SK-N-SH (cell line): ENCODE results near the gene MCM5. TPM values are rescaled to one million over a fixed set of nuclear protein-coding genes. Genes with fewer than 3 reads are reported as not detected.

Experiments
- CTCF ChIA-PET: fragments of 300-600, 350-600 bp; formaldehyde crosslinking; extraction: SDS; loops from one replicate; lab custom pipeline; 2021; lab: Yijun Ruan, JAX
- POLR2A ChIA-PET: fragments of 350-600 bp; sonication (Branson Sonifier 250); formaldehyde crosslinking; extraction: SDS; loops from one replicate; lab custom pipeline; 2020; ENCODE audit warnings: antibody characterized with exemption, inconsistent platforms; lab: Yijun Ruan, JAX
- DNase-seq: peaks from one replicate; pipeline ENCODE4 v3.0.0; 2012
- H2AFZ ChIP-seq: fragments of 200-600 bp; sonication (generic); 2 replicates; pipeline ENCODE4 v1.8.1; 2016; ENCODE audit warnings: antibody characterized with exemption, mild to moderate bottlenecking, low read depth
- H3F3A ChIP-seq: fragments of 200-600 bp; sonication (generic); replicated peaks from 2 replicates; pipeline ENCODE3; 2016; ENCODE audit warnings: antibody characterized with exemption, mild to moderate bottlenecking; ENCODE audit not compliant: insufficient read depth
- H3K27ac ChIP-seq, 2 experiments: fragments of 200-500 bp in 1 of 2; fragments of 200-600 bp in 1 of 2; sonication (Bioruptor generic) in 1 of 2; sonication (generic), shearing (Covaris generic) in 1 of 2; 2 replicates each; pipeline versions ENCODE4 v1.5.1 to v1.6.1; 2014 to 2016; ENCODE audit warnings: low read depth in 2 of 2, inconsistent platforms in 1 of 2, low read length in 1 of 2, mild to moderate bottlenecking in 1 of 2, mixed read lengths in 1 of 2
- H3K27me3 ChIP-seq: fragments of 200-600 bp; sonication (generic), shearing (Covaris generic); 2 replicates; pipeline ENCODE4 v1.6.1; 2016; ENCODE audit warnings: mixed run types; ENCODE audit not compliant: insufficient read depth
- H3K36me3 ChIP-seq, 2 experiments: fragments of 200-500 bp in 1 of 2; fragments of 200-600 bp in 1 of 2; sonication (Bioruptor generic) in 1 of 2; sonication (generic) in 1 of 2; replicated peaks in 1 of 2; 2 replicates each; pipeline versions ENCODE3 to v1.5.1; 2014 to 2016; ENCODE audit warnings: low read length in 1 of 2, mild to moderate bottlenecking in 1 of 2; ENCODE audit not compliant: insufficient read depth in 2 of 2, control insufficient read depth in 1 of 2
- H3K4me1 ChIP-seq, 2 experiments: fragments of 200-500 bp in 1 of 2; fragments of 200-600 bp in 1 of 2; sonication (Bioruptor generic) in 1 of 2; sonication (generic), shearing (Covaris generic) in 1 of 2; 2 replicates each; pipeline versions ENCODE4 v1.5.1 to v1.6.1; 2014 to 2016; ENCODE audit warnings: low read depth in 1 of 2, low read length in 1 of 2, mixed run types in 1 of 2; ENCODE audit not compliant: insufficient read depth in 2 of 2, control insufficient read depth in 1 of 2
- H3K4me2 ChIP-seq: fragments of 200-600 bp; sonication (generic), shearing (Covaris generic); 2 replicates; pipeline ENCODE4 v1.6.1; 2017; ENCODE audit warnings: mixed run types
- H3K4me3 ChIP-seq, 2 experiments: fragments of 200-500 bp in 1 of 2; fragments of 200-600 bp in 1 of 2; sonication (Bioruptor generic) in 1 of 2; sonication (generic), shearing (Covaris generic) in 1 of 2; 2 replicates each; pipeline versions ENCODE4 v1.5.1 to v1.8.1; 2014 to 2016; ENCODE audit warnings: low read depth in 2 of 2, inconsistent platforms in 1 of 2, low read length in 1 of 2, mild to moderate bottlenecking in 1 of 2, mixed read lengths in 1 of 2, moderate library complexity in 1 of 2
- H3K79me2 ChIP-seq: fragments of 200-600 bp; sonication (generic); 2 replicates; pipeline ENCODE4 v1.8.1; 2017; ENCODE audit warnings: mild to moderate bottlenecking; ENCODE audit not compliant: insufficient read depth
- H3K9ac ChIP-seq: fragments of 200-600 bp; sonication (generic); 2 replicates; pipeline ENCODE4 v1.6.1; 2017; ENCODE audit warnings: mixed run types
- H3K9me2 ChIP-seq: fragments of 200-600 bp; sonication (generic); 2 replicates; pipeline ENCODE4 v1.6.1; 2017; ENCODE audit warnings: mixed run types
- H3K9me3 ChIP-seq: fragments of 200-600 bp; sonication (generic); 2 replicates; pipeline ENCODE4 v1.6.1; 2017; ENCODE audit warnings: mixed run types, mild to moderate bottlenecking, moderate library complexity
- H4K20me1 ChIP-seq: fragments of 200-600 bp; sonication (generic); 2 replicates; pipeline ENCODE4 v1.6.1; 2017; ENCODE audit warnings: mild to moderate bottlenecking, mixed run types; ENCODE audit not compliant: insufficient read depth
- CTCF ChIP-seq: fragments of 200-600 bp; sonication (generic); IDR thresholded peaks from 2 replicates; pipeline ENCODE4 v1.6.1; 2017; ENCODE audit warnings: antibody characterized with exemption, mild to moderate bottlenecking, moderate library complexity
- JUND ChIP-seq: IDR thresholded peaks from 2 replicates; pipeline ENCODE4 v1.4.0; 2012
- MAX ChIP-seq: IDR thresholded peaks from 2 replicates; pipeline ENCODE4 v1.4.0; 2012; ENCODE audit warnings: low read depth
- MXI1 ChIP-seq: IDR thresholded peaks from 2 replicates; pipeline ENCODE4 v1.6.1; 2012; ENCODE audit warnings: mild to moderate bottlenecking, low read depth, low read length, improper control_type of control experiment
- NFIC ChIP-seq: IDR thresholded peaks from 2 replicates; pipeline ENCODE4 v1.4.0; 2012; ENCODE audit warnings: borderline replicate concordance
- PBX3 ChIP-seq: IDR thresholded peaks from 2 replicates; pipeline ENCODE4; 2012
- POLR2AphosphoS5 ChIP-seq: IDR thresholded peaks from 2 replicates; pipeline ENCODE4 v1.6.1; 2012; ENCODE audit warnings: low read depth, low read length
- SIN3A ChIP-seq: IDR thresholded peaks from 2 replicates; pipeline ENCODE4 v1.6.1; 2012; ENCODE audit warnings: low read depth, mild to moderate bottlenecking, low read length, moderate library complexity, borderline replicate concordance
- TCF12 ChIP-seq: IDR thresholded peaks from 2 replicates; pipeline ENCODE4 v1.4.0; 2012
- USF2 ChIP-seq: fragments of 150-350 bp; IDR thresholded peaks from 2 replicates; pipeline ENCODE4 v1.6.1; 2017; ENCODE audit warnings: antibody characterized with exemption, low read length, low read depth, borderline replicate concordance
- ZBTB33 ChIP-seq: IDR thresholded peaks from 2 replicates; pipeline ENCODE4 v1.4.0; 2012; ENCODE audit warnings: low read depth, borderline replicate concordance
- WGBS: methylation state at CpG from one replicate; pipeline ENCODE4 v1.1.6; 2017; ENCODE audit warnings: low lambda C conversion rate; 5-methylcytosine and 5-hydroxymethylcytosine counted together
- polyA plus RNA-seq, 3 experiments: library from polyadenylated mRNA; depleted of rRNA; stranded (reverse); fragments of >200 nt; gene quantifications; 2 replicates each; pipeline ENCODE4 v1.2.3, GENCODE V29; 2012

Gene MCM5
- polyA plus RNA-seq, 1 of the 3 experiments (the other 2 are of a cell fraction): 42.9 TPM

GRCh38 chr22:35404176-35404575 lies 4.2 kb downstream of the MCM5 start:
- Histone ChIP-seq H3K27me3 (no peaks in the 10 kb centered on the region), H3K79me2 (peaks cover 23% of the 10 kb centered on the region), H3K9me3 (no peaks in the 10 kb centered on the region), H3K9me2 (no peaks in the 10 kb centered on the region), H3K36me3 (peaks cover 15% of the 10 kb centered on the region in 2 experiments), H2AFZ (no peak overlapping the region), H3K4me1 (no peaks in the 10 kb centered on the region; a peak in 2 of 4 replicates), H3K27ac (no peak overlapping the region), H3F3A (no peaks in the 10 kb centered on the region), H4K20me1 (no peaks in the 10 kb centered on the region), H3K4me2 (no peak overlapping the region), H3K9ac (no peak overlapping the region), H3K4me3 (no peak overlapping the region)
- no peak for DNase-seq
- POLR2A ChIA-PET: interaction anchor here (0.8 kb wide), 1 partner anchor 179 kb away, joined by 3 read pairs; no protein-coding TSS in a partner anchor
- WGBS: 97% methylated on average over 5 of the region's 5 CpGs
- CTCF ChIA-PET: interaction anchor here (1.0 to 4.4 kb wide), 4 partner anchors 17 to 53 kb away, joined by 3 to 22 read pairs (median 4); no protein-coding TSS in a partner anchor
- TF ChIP-seq POLR2AphosphoS5 (no peak), USF2 (no peak), ZBTB33 (no peak), MXI1 (no peak), NFIC (no peak), MAX (no peak), SIN3A (no peak), CTCF (no peak), PBX3 (no peak), JUND (no peak), TCF12 (no peak)
